Stomach (tissue), 4 donors: Measurements from ENCODE around the gene POLD2.

Experiments used
- EP300 ChIP-seq: sonication (generic); formaldehyde crosslinking; IDR thresholded peaks from one replicate; pipeline ENCODE4 v1.6.1; 2017; ENCODE audit warnings: antibody characterized with exemption
- POLR2A ChIP-seq, 4 donors: fragments of 450-650 bp; IDR thresholded peaks; one replicate each; pipeline ENCODE4 v1.6.1; 2016; ENCODE audit warnings: antibody characterized with exemption in 4 of 4, control low read depth in 2 of 4, mild to moderate bottlenecking in 1 of 4, moderate library complexity in 1 of 4
- POLR2AphosphoS5 ChIP-seq, 3 donors: sonication (generic); formaldehyde crosslinking; IDR thresholded peaks; one replicate each; pipeline ENCODE4 v1.6.1; 2016; ENCODE audit warnings: antibody characterized with exemption in 3 of 3
- TF ChIP-seq, protein P1 (sequence below), 7 experiments: fragments of 450-650 bp in 4 of 7; fragments of 200-600 bp in 3 of 7; sonication (generic) in 3 of 7; IDR thresholded peaks; one replicate each; pipeline ENCODE4 v1.5.1; 2016 to 2019; ENCODE audit warnings: antibody characterized with exemption in 7 of 7, control low read depth in 2 of 7, mild to moderate bottlenecking in 1 of 7

DNA sequence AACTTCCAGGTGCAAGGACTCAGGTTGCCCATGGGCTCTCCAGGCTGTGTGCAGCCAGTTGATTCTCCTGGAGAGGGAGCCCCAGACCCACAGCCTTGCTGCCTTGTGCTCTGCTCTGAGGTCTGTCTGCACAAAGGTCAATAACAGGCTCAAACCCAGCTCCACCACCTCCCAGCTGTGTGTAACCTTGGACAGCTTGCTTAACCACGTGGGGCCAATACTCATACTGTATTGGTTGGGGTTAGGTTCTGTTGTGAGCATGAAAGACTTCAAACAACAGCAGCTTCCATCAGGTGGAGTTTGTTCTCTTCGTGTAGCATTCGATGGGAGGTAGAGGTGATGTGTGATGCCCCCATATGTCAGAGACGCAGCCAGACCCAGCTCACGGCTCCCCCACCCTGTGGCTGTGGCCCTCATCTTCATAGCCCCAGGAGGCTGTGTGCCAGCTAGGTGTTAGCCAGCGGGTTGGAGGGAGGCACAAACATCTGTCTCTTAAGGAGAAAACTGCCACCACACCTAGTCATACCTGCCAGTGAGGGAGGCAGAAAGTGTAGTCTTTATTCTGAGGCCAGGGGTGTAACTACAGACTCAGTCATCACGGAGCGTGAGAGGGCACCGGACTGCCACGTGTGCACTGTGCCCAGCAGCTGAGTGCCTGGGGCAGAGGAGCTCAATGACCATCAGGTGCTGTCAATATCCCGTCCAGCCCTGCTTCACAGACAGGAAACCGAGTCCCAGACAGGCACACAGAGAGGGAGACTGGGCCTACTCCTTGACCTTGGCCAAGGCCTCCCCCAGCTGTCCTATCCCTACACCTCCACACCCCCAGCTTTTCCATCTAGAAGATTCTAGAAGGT lies 8.1 kb upstream of the POLD2 start:
- TF ChIP-seq, protein P1, sequence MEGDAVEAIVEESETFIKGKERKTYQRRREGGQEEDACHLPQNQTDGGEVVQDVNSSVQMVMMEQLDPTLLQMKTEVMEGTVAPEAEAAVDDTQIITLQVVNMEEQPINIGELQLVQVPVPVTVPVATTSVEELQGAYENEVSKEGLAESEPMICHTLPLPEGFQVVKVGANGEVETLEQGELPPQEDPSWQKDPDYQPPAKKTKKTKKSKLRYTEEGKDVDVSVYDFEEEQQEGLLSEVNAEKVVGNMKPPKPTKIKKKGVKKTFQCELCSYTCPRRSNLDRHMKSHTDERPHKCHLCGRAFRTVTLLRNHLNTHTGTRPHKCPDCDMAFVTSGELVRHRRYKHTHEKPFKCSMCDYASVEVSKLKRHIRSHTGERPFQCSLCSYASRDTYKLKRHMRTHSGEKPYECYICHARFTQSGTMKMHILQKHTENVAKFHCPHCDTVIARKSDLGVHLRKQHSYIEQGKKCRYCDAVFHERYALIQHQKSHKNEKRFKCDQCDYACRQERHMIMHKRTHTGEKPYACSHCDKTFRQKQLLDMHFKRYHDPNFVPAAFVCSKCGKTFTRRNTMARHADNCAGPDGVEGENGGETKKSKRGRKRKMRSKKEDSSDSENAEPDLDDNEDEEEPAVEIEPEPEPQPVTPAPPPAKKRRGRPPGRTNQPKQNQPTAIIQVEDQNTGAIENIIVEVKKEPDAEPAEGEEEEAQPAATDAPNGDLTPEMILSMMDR (IDR thresholded peaks at IDR 0.05): no peak
- TF ChIP-seq POLR2A (IDR thresholded peaks at IDR 0.05) (no peak), EP300 (no peak), POLR2AphosphoS5 (IDR thresholded peaks at IDR 0.05) (no peak)
